GM18498 (cell line): Measurements from ENCODE around the gene AGBL1.

ENCODE experiments used
- ATAC-seq: cut with Tn5 transposase; IDR thresholded peaks from one replicate; pipeline ENCODE4 v1.9.1; 2021; ENCODE audit warnings: mild to moderate bottlenecking, moderate library complexity; ENCODE audit not compliant: unreplicated experiment

The AGBL1 gene

GRCh38 chr15:86772369-86773059, 692.8 kb downstream of the AGBL1 start:
- ATAC-seq, result no peak

- no peak for ATAC-seq
These were observed 694.1 kb downstream of the AGBL1 start for GRCh38 chr15:86773736-86774135.

GRCh38 chr15:86776145-86776544, 696.5 kb downstream of the AGBL1 start:
- ATAC-seq, result no peak

- no peak for ATAC-seq
These were observed 716.9 kb downstream of the AGBL1 start for GRCh38 chr15:86796521-86796920.

GRCh38 chr15:86797135-86797534, 717.5 kb downstream of the AGBL1 start:
- no peak for ATAC-seq

- no peak for ATAC-seq
These were observed 719.6 kb downstream of the AGBL1 start for GRCh38 chr15:86799226-86799625.

GRCh38 chr15:86802244-86802643, 722.6 kb downstream of the AGBL1 start:
- no peak for ATAC-seq

GRCh38 chr15:86804406-86804805, 724.7 kb downstream of the AGBL1 start:
- no peak for ATAC-seq

- ATAC-seq, result no peak
These were observed 730.7 kb downstream of the AGBL1 start for GRCh38 chr15:86810329-86810728.

GRCh38 chr15:86813892-86814291, 734.2 kb downstream of the AGBL1 start:
- ATAC-seq, result no peak

GRCh38 chr15:86829245-86829644, 749.6 kb downstream of the AGBL1 start:
- no peak for ATAC-seq

GRCh38 chr15:86830304-86830703, 750.6 kb downstream of the AGBL1 start:
- ATAC-seq, result no peak

GRCh38 chr15:86833595-86833994, 753.9 kb downstream of the AGBL1 start:
- ATAC-seq, result no peak

- no peak for ATAC-seq
These were observed 754.6 kb downstream of the AGBL1 start for GRCh38 chr15:86834115-86834863.

- ATAC-seq, result no peak
These were observed 757.8 kb downstream of the AGBL1 start for GRCh38 chr15:86837294-86838061.

GRCh38 chr15:86839502-86839901, 759.8 kb downstream of the AGBL1 start:
- ATAC-seq, result no peak

GRCh38 chr15:86840996-86841395, 761.3 kb downstream of the AGBL1 start:
- no peak for ATAC-seq

GRCh38 chr15:86842199-86842598, 762.5 kb downstream of the AGBL1 start:
- no peak for ATAC-seq

- no peak for ATAC-seq
These were observed 766.4 kb downstream of the AGBL1 start for GRCh38 chr15:86846036-86846435.

- no peak for ATAC-seq
These were observed 769.5 kb downstream of the AGBL1 start for GRCh38 chr15:86849136-86849535.

GRCh38 chr15:86849558-86850285, 770.1 kb downstream of the AGBL1 start:
- ATAC-seq, result no peak
